ENCODE measurements around the gene SAMSN1. TPM values are rescaled to one million over a fixed set of nuclear protein-coding genes. Genes with fewer than 3 reads are reported as not detected.

SAMSN1 gene
- total and polyA plus RNA-seq, 2 of the 8 experiments (the other 6 are each of a cell fraction or from before 2014, with no cell fraction given) = 0.50 to 3.0 TPM

DNA sequence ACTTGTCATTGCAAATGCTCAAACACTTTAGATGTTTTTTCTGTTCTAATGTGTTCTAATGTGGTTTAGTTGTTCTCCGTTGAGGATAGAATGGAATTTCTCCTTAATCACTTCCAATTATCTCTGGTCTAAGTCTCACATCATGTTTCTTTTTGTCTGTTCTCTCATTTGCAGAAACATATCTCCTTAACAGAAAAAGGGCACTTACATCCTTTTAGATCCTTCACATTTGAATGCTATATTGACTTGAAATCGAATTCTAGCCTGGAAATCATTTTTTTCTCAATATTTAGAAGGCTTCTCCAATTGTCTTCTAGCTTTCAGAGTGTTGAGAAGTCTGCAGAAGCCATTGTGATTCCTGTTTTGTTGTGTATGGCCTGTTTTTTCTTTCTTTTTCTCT is 7.3 kb upstream of the SAMSN1 start (continued):
- no peak for TF ChIP-seq CHD7 (IDR thresholded peaks at IDR 0.05; ENCODE audit: insufficient replicate concordance, low read length)
- no peak for TF ChIP-seq POLR2A (IDR thresholded peaks at IDR 0.05; ENCODE audit: control extremely low read depth in 1 of 2, low read depth in 2 of 2, low read length in 2 of 2)
- TF ChIP-seq, protein P1, sequence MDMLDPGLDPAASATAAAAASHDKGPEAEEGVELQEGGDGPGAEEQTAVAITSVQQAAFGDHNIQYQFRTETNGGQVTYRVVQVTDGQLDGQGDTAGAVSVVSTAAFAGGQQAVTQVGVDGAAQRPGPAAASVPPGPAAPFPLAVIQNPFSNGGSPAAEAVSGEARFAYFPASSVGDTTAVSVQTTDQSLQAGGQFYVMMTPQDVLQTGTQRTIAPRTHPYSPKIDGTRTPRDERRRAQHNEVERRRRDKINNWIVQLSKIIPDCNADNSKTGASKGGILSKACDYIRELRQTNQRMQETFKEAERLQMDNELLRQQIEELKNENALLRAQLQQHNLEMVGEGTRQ (IDR thresholded peaks at IDR 0.05; ENCODE audit: low read length) = no peak
- TF ChIP-seq BRCA1 (IDR thresholded peaks at IDR 0.05; ENCODE audit: low read depth, low read length) = no peak
- TF ChIP-seq SIRT6 (IDR thresholded peaks at IDR 0.05; ENCODE audit: low read length) = no peak
- TF ChIP-seq ATF2 (IDR thresholded peaks at IDR 0.05; ENCODE audit: low read length) = no peak
- TF ChIP-seq CTCF (IDR thresholded peaks at IDR 0.05; ENCODE audit: control extremely low read depth in 1 of 3, insufficient read depth in 1 of 3, low read depth in 1 of 3, low read length in 3 of 3) = no peak

Measured in H1 (cell line).